Tibial artery (tissue), 4 donors: Measurements from ENCODE around the gene HFM1.
"Not testable (repeated sequence)": the region's sequence is repeated elsewhere in the genome, so short reads cannot be mapped to it uniquely, and the experiment has no call there.

Experiments
- DNase-seq, 2 donors: peaks; one replicate each; pipeline ENCODE4 v3.0.0-alpha.2; 2019
- H3K27ac ChIP-seq, 2 donors: fragments of 200-600 bp; sonication (generic) in 1 of 2; 1 replicate in 1 of 2; 2 replicates in 1 of 2; pipeline ENCODE4 v1.5.1; 2018 to 2019; ENCODE audit warnings: mild to moderate bottlenecking in 1 of 2
- H3K27me3 ChIP-seq, 2 donors: fragments of 200-600 bp; sonication (generic) in 1 of 2; one replicate each; pipeline versions ENCODE4 v1.5.1 to v1.6.0; 2016 to 2019
- H3K36me3 ChIP-seq, 3 donors: fragments of 200-600 bp; sonication (generic) in 2 of 3; one replicate each; pipeline ENCODE4 v1.5.1; 2016 to 2019; ENCODE audit warnings: mild to moderate bottlenecking in 2 of 3
- H3K4me1 ChIP-seq, 4 donors: fragments of 200-600 bp; sonication (generic) in 2 of 4; 1 replicate in 3 of 4; 2 replicates in 1 of 4; pipeline ENCODE4 v1.5.1; 2016 to 2019
- H3K4me3 ChIP-seq, 2 donors: fragments of 200-600 bp; sonication (generic) in 1 of 2; 1 replicate in 1 of 2; 2 replicates in 1 of 2; pipeline ENCODE4 v1.5.1; 2018 to 2019; ENCODE audit warnings: mild to moderate bottlenecking in 2 of 2
- H3K9me3 ChIP-seq, 3 donors: fragments of 200-600 bp; sonication (generic) in 1 of 3; one replicate each; pipeline ENCODE4 v1.5.1; 2016 to 2019
- CTCF ChIP-seq, 2 experiments: fragments of 200-600 bp in 1 of 2; fragments of 450-650 bp in 1 of 2; IDR thresholded peaks; one replicate each; pipeline ENCODE4 v1.5.1; 2017 to 2019; ENCODE audit warnings: antibody characterized with exemption in 2 of 2, mild to moderate bottlenecking in 1 of 2, moderate library complexity in 1 of 2
- intact Hi-C: fragments of 100-400 bp; cut with DNase I; formaldehyde crosslinking; loops from one replicate; pipeline ENCODE4 v1.15.0; 2023; ENCODE audit warnings: low total_unique reads

The HFM1 gene

GRCh38 chr1:91404151-91405012, at the start of gene HFM1:
Gene HFM1, minus strand, starts transcription at chr1:91404837. Its CDS starts 3,755 bp downstream, at chr1:91401082.
- intact Hi-C loops = no loop called here
- Histone ChIP-seq H3K4me1 (peaks cover 0 to 11% (median 5%) of the 10 kb centered on the region in 4 donors), H3K9me3 (no peaks in the 10 kb centered on the region), H3K27ac (peak within 1 kb of the TSS; percentile 32 to 46), H3K36me3 (no peaks in the 10 kb centered on the region), H3K27me3 (peaks cover 0 to 7% of the 10 kb centered on the region in 2 donors), H3K4me3 (peak within 1 kb of the TSS; percentile 44 to 58)
- no peak for TF ChIP-seq CTCF (IDR thresholded peaks at IDR 0.05)
- peak; percentile 69 to 71 for DNase-seq

- H3K27ac ChIP-seq = no peak overlapping the region
- intact Hi-C loops = no loop called here
These were observed 49.5 kb upstream of the HFM1 start for GRCh38 chr1:91454136-91454535.

GRCh38 chr1:91450260-91450659, 45.6 kb upstream of the HFM1 start:
- Histone ChIP-seq H3K4me1 (no peaks in the 10 kb centered on the region), H3K27ac (no peak overlapping the region), H3K4me3 (no peak overlapping the region), H3K36me3 (no peaks in the 10 kb centered on the region), H3K27me3 (no peaks in the 10 kb centered on the region), H3K9me3 (no peaks in the 10 kb centered on the region)
- no peak for TF ChIP-seq CTCF (IDR thresholded peaks at IDR 0.05)
- intact Hi-C loops = no loop called here
- DNase-seq = no peak

More at GRCh38 chr1:91454136-91454535, 49.5 kb upstream of the HFM1 start:
- Histone ChIP-seq H3K4me3 (no peak overlapping the region), H3K9me3 (no peaks in the 10 kb centered on the region), H3K27me3 (no peaks in the 10 kb centered on the region), H3K4me1 (no peaks in the 10 kb centered on the region), H3K36me3 (no peaks in the 10 kb centered on the region)
- no peak for TF ChIP-seq CTCF (IDR thresholded peaks at IDR 0.05)
- no peak for DNase-seq

- H3K27me3 ChIP-seq, H3K36me3 ChIP-seq, H3K9me3 ChIP-seq, H3K4me1 ChIP-seq, H3K27ac ChIP-seq, intact Hi-C loops, H3K4me3 ChIP-seq, DNase-seq: not testable (repeated sequence)
These were observed 43.1 kb upstream of the HFM1 start for GRCh38 chr1:91447782-91448181.

- H3K9me3 ChIP-seq, H3K36me3 ChIP-seq, H3K4me3 ChIP-seq, intact Hi-C loops, H3K27ac ChIP-seq, DNase-seq, H3K27me3 ChIP-seq, H3K4me1 ChIP-seq: not testable (repeated sequence)
These were observed 37.3 kb upstream of the HFM1 start for GRCh38 chr1:91441980-91442379.

GRCh38 chr1:91440847-91441246, 36.2 kb upstream of the HFM1 start:
- no peaks in the 10 kb centered on the region for H3K27me3 ChIP-seq
- H3K4me3 ChIP-seq = no peak overlapping the region
- H3K9me3 ChIP-seq = no peaks in the 10 kb centered on the region
- no peaks in the 10 kb centered on the region for H3K4me1 ChIP-seq
- no peak for TF ChIP-seq CTCF (IDR thresholded peaks at IDR 0.05)
- no peak overlapping the region for H3K27ac ChIP-seq
- no peaks in the 10 kb centered on the region for H3K36me3 ChIP-seq
- no peak for DNase-seq
- intact Hi-C loops = no loop called here
